ENCODE measurements around the gene DAB2. TPM values are rescaled to one million over a fixed set of nuclear protein-coding genes. Genes with fewer than 3 reads are reported as not detected.
A peak's percentile ranks its signal among the peaks of the same experiment; 100 is the strongest.

DAB2 gene
- total RNA-seq, 1 experiment from 2014 or later: 2.3 TPM

DNA sequence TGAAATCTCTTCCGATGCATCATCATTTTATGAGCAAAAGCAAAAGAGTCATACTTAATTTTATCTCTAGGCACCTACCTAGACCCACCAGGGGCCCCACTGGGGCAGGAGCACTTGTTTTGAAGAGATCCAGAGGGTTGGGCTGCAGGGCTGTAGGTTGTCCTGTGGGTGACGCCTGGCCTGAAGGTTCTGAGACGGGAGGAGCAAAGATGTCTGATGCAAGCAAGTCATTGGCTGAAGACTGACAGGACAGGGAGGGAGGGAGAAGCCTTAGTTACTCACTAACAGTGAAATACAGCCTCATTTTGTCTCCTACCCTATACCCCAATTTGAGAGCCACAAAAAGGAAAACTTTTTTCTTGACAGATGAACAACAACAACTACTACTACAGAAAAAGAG, 43.4 kb downstream of the DAB2 start:
- H3K56ac ChIP-seq (ENCODE audit: insufficient read length, low read depth, low read length): no peak overlapping the region
- no peaks in the 10 kb centered on the region for H3K79me2 ChIP-seq (ENCODE audit: insufficient read depth, low read length)
- no peak overlapping the region for H4K5ac ChIP-seq (ENCODE audit: insufficient read length, low read depth, low read length)
- no peak overlapping the region for H3K4me2 ChIP-seq (ENCODE audit: insufficient read depth, insufficient read length, low read length)
- no peak overlapping the region for H2AK5ac ChIP-seq (ENCODE audit: insufficient read length, low read length)
- H3K14ac ChIP-seq (ENCODE audit: insufficient read depth, low read length): no peak overlapping the region
- H2BK5ac ChIP-seq (ENCODE audit: insufficient read length, low read length): no peak overlapping the region
- no peak overlapping the region for H3T11ph ChIP-seq (ENCODE audit: low read length)
- H2BK12ac ChIP-seq (ENCODE audit: insufficient read length, low read depth, low read length): no peak overlapping the region
- peaks cover 3 to 4% of the 10 kb centered on the region in 2 experiments for H3K4me1 Mint-ChIP-seq
- no peak overlapping the region for H3K18ac ChIP-seq (ENCODE audit: insufficient read length, low read depth, low read length)
- H3K4ac ChIP-seq (ENCODE audit: low read depth, low read length): no peak overlapping the region
- no peaks in the 10 kb centered on the region for H3K23me2 ChIP-seq (ENCODE audit: insufficient read length, low read depth, low read length, poor library complexity, severe bottlenecking)
- no peak overlapping the region; a peak in 1 of 7 replicates for H3K27ac Mint-ChIP-seq
- no peak overlapping the region for H4K8ac ChIP-seq (replicated peaks; ENCODE audit: insufficient read length, low read depth, low read length)
- no peaks in the 10 kb centered on the region for H3K79me1 ChIP-seq (ENCODE audit: insufficient read depth, low read depth, low read length, poor library complexity, severe bottlenecking)
- H3K27ac ChIP-seq (ENCODE audit: insufficient read length, low read depth, low read length): no peak overlapping the region
- no peaks in the 10 kb centered on the region; a peak in 1 of 5 replicates for H3K9me3 Mint-ChIP-seq
- no peak overlapping the region for H2BK15ac ChIP-seq (ENCODE audit: low read depth, low read length)
- no peaks in the 10 kb centered on the region; a peak in 2 of 7 replicates for H3K36me3 Mint-ChIP-seq (ENCODE audit: insufficient read depth in 1 of 3, low read depth in 3 of 3)
- H3K23ac ChIP-seq (ENCODE audit: insufficient read length, low read depth, low read length): no peak overlapping the region
- no peak overlapping the region for H2BK120ac ChIP-seq (ENCODE audit: low read depth, low read length, poor library complexity, severe bottlenecking)
- no peaks in the 10 kb centered on the region for H4K20me1 ChIP-seq (ENCODE audit: control insufficient read depth, insufficient read depth, insufficient read length)
- no peak overlapping the region for H2BK20ac ChIP-seq (ENCODE audit: low read depth, low read length, poor library complexity, severe bottlenecking)
- no peak overlapping the region for H4K91ac ChIP-seq (ENCODE audit: insufficient read length, low read depth, low read length)
- TF ChIP-seq, protein P1, sequence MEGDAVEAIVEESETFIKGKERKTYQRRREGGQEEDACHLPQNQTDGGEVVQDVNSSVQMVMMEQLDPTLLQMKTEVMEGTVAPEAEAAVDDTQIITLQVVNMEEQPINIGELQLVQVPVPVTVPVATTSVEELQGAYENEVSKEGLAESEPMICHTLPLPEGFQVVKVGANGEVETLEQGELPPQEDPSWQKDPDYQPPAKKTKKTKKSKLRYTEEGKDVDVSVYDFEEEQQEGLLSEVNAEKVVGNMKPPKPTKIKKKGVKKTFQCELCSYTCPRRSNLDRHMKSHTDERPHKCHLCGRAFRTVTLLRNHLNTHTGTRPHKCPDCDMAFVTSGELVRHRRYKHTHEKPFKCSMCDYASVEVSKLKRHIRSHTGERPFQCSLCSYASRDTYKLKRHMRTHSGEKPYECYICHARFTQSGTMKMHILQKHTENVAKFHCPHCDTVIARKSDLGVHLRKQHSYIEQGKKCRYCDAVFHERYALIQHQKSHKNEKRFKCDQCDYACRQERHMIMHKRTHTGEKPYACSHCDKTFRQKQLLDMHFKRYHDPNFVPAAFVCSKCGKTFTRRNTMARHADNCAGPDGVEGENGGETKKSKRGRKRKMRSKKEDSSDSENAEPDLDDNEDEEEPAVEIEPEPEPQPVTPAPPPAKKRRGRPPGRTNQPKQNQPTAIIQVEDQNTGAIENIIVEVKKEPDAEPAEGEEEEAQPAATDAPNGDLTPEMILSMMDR (conservative IDR thresholded peaks at IDR 0.05): no peak
- H3K9me3 ChIP-seq (ENCODE audit: control insufficient read depth, low read depth, low read length): no peaks in the 10 kb centered on the region
- H3K4me3 Mint-ChIP-seq: no peak overlapping the region
- H3K9ac ChIP-seq (ENCODE audit: extremely low read depth, insufficient read length, low read length): no peak overlapping the region
- peak; percentile 33 for DNase-seq
- H3K27me3 ChIP-seq (ENCODE audit: insufficient read depth, low read length): no peaks in the 10 kb centered on the region
- H3K27me3 Mint-ChIP-seq (ENCODE audit: low read depth): no peaks in the 10 kb centered on the region; the same call in 1 of the 2 replicates
- WGBS (ENCODE audit: extremely low coverage, insufficient read length, low lambda C conversion rate): no CpG with 5 or more reads among the region's 3 CpGs
- peaks cover 2% of the 10 kb centered on the region; the same call in 1 of the 2 replicates for H3K4me1 ChIP-seq (ENCODE audit: insufficient read depth, low read length)
- no peak overlapping the region for H2AFZ ChIP-seq (ENCODE audit: low read length)

Data from H9 (cell line).